Panc1 (cell line): ENCODE results near the gene TBC1D7. TPM values are rescaled to one million over a fixed set of nuclear protein-coding genes. Genes with fewer than 3 reads are reported as not detected.

Source experiments
- total RNA-seq: library from RNA; stranded (reverse); gene quantifications from one replicate; pipeline ENCODE4 v1.2.1, GENCODE V29; 2021; ENCODE audit not compliant: unreplicated experiment

The TBC1D7 gene
- total RNA-seq, 1 experiment from 2014 or later, result 27.0 TPM

Other genes starting within 250 kb of the TBC1D7 start
- 0.62 TPM for gene GFOD1, start 159.1 kb upstream of the TBC1D7 start, total RNA-seq
- 11.0 TPM for gene SIRT5, start 246.1 kb upstream of the TBC1D7 start, total RNA-seq